ENCODE data around the gene KRT14.
"Not testable (repeated sequence)": the region's sequence is repeated elsewhere in the genome, so short reads cannot be mapped to it uniquely, and the experiment has no call there.

KRT14 gene

GRCh38 chr17:41617698-41618097, 31.0 kb upstream of the KRT14 start:
- DNase-seq (ENCODE audit: low read depth, low spot score), result no peak
- TF ChIP-seq CTCF (IDR thresholded peaks at IDR 0.05; ENCODE audit: insufficient read depth, low read length, missing control alignments), result no peak
- POLR2A ChIA-PET, result no interaction called here
- H3K4me3 ChIP-seq (ENCODE audit: low read depth, low read length), result no peak overlapping the region
- CTCF ChIA-PET, result interaction anchor here (1.8 to 2.0 kb wide), 2 partner anchors 31 to 69 kb away, joined by 7 read pairs; no protein-coding TSS in a partner anchor

DNA sequence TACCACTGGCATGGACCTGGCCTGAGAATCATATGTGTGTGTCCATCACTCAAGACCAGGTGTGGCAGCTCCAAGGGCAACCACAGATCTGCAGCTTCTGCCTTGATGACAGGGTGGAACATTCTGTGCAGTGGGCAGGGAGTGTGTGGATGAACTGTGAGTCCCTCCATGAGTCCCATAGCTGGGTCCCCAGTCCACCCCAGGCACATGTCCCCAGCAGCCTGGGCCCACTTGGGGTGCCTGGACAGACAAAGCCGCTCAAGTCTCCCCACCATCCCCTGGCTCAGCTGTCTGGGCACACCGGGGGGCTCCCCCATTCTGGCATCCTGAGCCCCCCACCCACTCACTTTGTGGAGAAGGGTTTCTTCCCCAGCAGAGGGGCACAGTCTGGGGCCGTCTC, 30.4 kb upstream of the KRT14 start:
- ChIA-PET CTCF (no interaction called here), POLR2A (no interaction called here)
- TF ChIP-seq CTCF (IDR thresholded peaks at IDR 0.05; ENCODE audit: insufficient read depth, low read length, missing control alignments), result no peak
- no peak overlapping the region for H3K4me3 ChIP-seq (ENCODE audit: low read depth, low read length)
- no peak for DNase-seq (ENCODE audit: low read depth, low spot score)

- POLR2A ChIA-PET; DNase-seq (ENCODE audit: low read depth, low spot score); H3K4me3 ChIP-seq (ENCODE audit: low read depth, low read length): not testable (repeated sequence)
- CTCF ChIA-PET, result interaction anchor here (0.9 kb wide), 1 partner anchor 67 kb away, joined by 3 read pairs; no protein-coding TSS in a partner anchor
Measured at GRCh38 chr17:41616486-41616885, 29.8 kb upstream of the KRT14 start.

GRCh38 chr17:41615454-41615853, 28.8 kb upstream of the KRT14 start:
- no peak for TF ChIP-seq CTCF (IDR thresholded peaks at IDR 0.05; ENCODE audit: insufficient read depth, low read length, missing control alignments)
- ChIA-PET POLR2A (no interaction called here), CTCF (interaction anchor here (1.4 kb wide), 1 partner anchor 33 kb away, joined by 3 read pairs; no protein-coding TSS in a partner anchor)
- DNase-seq (ENCODE audit: low read depth, low spot score), result no peak
- H3K4me3 ChIP-seq (ENCODE audit: low read depth, low read length), result no peak overlapping the region

- CTCF ChIA-PET, result interaction anchor here (1.4 kb wide), 1 partner anchor 33 kb away, joined by 3 read pairs; no protein-coding TSS in a partner anchor
- H3K4me3 ChIP-seq (ENCODE audit: low read depth, low read length); POLR2A ChIA-PET; DNase-seq (ENCODE audit: low read depth, low spot score): not testable (repeated sequence)
Measured at GRCh38 chr17:41614767-41615166, 28.1 kb upstream of the KRT14 start.

DNA sequence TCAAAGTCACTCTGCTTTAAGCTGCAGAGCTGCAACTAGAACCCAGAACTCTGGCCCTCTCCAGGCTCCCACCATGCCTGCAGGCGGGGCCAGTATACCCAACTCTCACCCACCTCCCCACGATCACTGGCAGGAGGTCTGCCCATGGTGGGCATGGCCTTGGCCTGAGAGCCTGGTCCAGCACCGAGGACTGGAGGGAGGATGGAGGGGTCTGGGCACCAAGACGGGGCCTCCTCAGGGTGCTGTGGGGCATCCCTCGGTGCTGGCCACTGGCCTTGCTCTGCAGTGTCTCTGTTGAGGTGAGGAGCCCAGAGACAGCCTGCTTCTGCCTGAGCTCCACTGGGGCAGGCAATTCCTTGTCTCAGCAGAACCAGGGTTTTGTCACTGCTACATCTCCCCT, 27.4 kb upstream of the KRT14 start:
- TF ChIP-seq CTCF (IDR thresholded peaks at IDR 0.05; ENCODE audit: insufficient read depth, low read length, missing control alignments), result no peak
- H3K4me3 ChIP-seq (ENCODE audit: low read depth, low read length), result no peak overlapping the region
- POLR2A ChIA-PET, result no interaction called here
- CTCF ChIA-PET, result interaction anchor here (1.4 kb wide), 1 partner anchor 34 kb away, joined by 3 read pairs; no protein-coding TSS in a partner anchor
- DNase-seq (ENCODE audit: low read depth, low spot score), result no peak

DNA sequence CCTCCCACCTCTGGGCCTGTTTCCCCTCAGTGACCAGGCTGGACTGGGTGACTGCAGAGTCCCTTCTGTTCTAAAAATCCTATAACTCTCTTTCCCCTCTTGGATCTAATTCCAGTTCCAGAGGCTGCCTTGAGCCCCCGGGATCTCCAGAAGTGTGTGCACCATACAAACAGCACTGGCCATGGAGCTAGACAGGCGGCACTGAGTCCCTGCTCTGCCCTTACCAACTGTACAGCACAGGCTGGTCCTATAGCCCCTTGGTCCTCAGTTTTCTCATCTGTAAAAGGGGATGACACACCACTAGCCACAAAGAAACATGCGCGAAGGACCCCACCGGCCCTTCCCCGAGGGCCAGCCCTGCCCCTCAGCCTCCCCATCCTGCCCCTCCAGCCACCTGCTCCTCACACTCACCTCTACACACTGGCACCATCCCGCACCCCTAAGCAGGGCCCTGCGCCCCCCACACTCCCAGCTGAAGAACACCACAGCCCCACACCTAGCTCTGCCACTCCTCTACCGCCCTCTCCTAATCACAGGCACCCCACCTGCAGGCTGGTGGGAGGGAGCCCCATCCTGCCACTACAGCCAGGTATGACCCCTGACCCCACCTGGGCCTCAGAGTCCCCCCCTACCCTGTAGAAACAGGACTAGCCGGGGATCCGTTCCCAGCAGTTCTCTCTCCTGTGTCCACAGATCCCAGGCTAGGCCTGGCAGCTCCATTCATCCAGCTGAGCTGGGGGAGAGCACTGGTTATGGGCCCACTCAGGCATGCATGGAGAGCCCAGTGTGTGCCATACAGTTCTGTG, 26.8 kb upstream of the KRT14 start:
- TF ChIP-seq CTCF (IDR thresholded peaks at IDR 0.05; ENCODE audit: insufficient read depth, low read length, missing control alignments), result no peak
- ChIA-PET CTCF (interaction anchor here (4.5 kb wide), 1 partner anchor 35 kb away, joined by 23 read pairs; no protein-coding TSS in a partner anchor), POLR2A (no interaction called here)
- DNase-seq (ENCODE audit: low read depth, low spot score), result no peak
- H3K4me3 ChIP-seq (ENCODE audit: low read depth, low read length), result no peak overlapping the region

DNA sequence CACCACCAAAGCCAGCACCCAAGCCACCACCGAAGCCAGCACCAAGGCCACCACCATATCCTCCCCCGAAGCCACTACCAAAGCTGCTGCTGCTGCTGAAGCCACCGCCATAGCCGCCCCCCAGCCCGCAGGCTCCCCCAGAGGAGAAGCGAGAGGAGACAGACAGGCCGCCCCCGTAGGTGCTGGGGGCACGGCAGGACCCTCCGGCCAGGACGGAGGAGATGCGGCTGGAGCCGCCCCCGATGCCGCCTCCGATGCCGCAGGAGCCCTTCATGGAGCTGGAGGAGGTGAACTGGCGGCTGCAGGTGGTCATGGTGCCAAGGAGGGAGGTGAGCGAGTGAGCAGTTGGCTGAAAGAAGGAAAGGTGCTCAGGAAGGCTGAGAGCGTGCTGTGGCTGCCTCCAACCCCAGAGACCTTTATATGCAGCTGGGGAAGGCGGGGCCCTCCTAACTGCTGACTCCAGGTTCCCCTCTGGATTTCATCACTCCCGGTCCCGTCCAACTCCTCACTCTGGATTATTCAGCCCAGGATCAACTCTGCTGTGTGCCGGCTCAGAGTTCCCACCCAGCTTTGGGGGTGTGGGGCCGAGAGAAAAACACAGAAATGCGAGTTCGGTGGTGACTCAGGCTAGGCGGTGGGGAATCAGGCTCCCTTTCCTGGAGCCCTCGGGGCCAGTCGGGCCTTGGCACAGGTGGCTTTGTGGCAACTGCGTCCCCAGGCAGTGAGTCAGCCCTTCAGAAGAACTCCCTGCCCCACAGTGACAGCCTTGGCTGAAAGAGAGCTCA, 25.9 kb upstream of the KRT14 start, which contains the start of gene KRT16:
KRT16 (minus strand) TSS at position 392 of the 785 bp plus-strand sequence; CDS start at position 313, 79 bp downstream.
- CTCF ChIA-PET, result interaction anchor here (4.5 kb wide), 1 partner anchor 36 kb away, joined by 23 read pairs; no protein-coding TSS in a partner anchor
- H3K4me3 ChIP-seq (ENCODE audit: low read depth, low read length); POLR2A ChIA-PET; DNase-seq (ENCODE audit: low read depth, low spot score): not testable (repeated sequence)

Data from AG04449 (cell line).